ENCODE results near the gene PMPCA. TPM values are rescaled to one million over a fixed set of nuclear protein-coding genes. Genes with fewer than 3 reads are reported as not detected.
A peak's percentile ranks its signal among the peaks of the same experiment; 100 is the strongest.

The PMPCA gene
- total RNA-seq, 2 donors from 2014 or later, result 82.7 to 85.4 TPM

DNA sequence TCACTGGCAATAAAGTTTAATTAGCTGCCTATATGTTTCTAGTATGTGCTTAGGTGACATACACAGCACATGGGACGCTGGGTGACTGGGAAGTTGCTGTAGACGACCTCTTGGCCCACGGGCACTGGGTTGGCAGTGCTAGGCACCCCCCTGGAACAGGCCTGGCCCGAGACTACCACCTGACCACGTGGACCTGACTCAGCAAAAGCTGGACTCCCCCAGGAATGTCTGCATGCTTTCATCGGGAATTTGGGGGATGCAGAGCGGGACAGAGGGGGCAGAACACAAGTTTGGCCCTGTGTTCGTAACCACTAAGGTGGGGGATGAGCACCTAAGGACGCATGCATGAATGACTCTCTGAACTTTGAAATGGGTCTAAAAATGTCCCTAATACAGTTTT lies 45.8 kb downstream of the PMPCA start:
- H3K27me3 Mint-ChIP-seq (ENCODE audit: insufficient read depth), result no peaks in the 10 kb centered on the region
- peaks cover 77% of the 10 kb centered on the region for H3K36me3 Mint-ChIP-seq (ENCODE audit: low read depth)
- DNase-seq, result no peak
- H3K4me1 Mint-ChIP-seq, result no peaks in the 10 kb centered on the region
- TF ChIP-seq CTCF (conservative IDR thresholded peaks at IDR 0.05), result no peak
- no peak overlapping the region for H3K4me3 ChIP-seq (ENCODE audit: low read length)
- WGBS, 2 experiments (ENCODE audit: insufficient coverage in 1 of 2, insufficient read length in 1 of 2), result 95 to 97% methylated on average over 6 to 9 of the region's 9 CpGs
- no peak overlapping the region for H3K27ac ChIP-seq (ENCODE audit: low read depth, low read length)
- H3K27me3 ChIP-seq (ENCODE audit: control insufficient read depth, insufficient read depth, low read length, poor library complexity, severe bottlenecking), result no peaks in the 10 kb centered on the region
- H3K4me1 ChIP-seq (ENCODE audit: control insufficient read depth, insufficient read depth, low read length), result no peaks in the 10 kb centered on the region
- no peak overlapping the region for H3K9ac ChIP-seq (ENCODE audit: extremely low read depth, low read length, poor library complexity, severe bottlenecking)
- H3K4me3 Mint-ChIP-seq, result no peak overlapping the region
- H3K36me3 ChIP-seq (ENCODE audit: control insufficient read depth, insufficient read depth, low read length), result peaks cover 82% of the 10 kb centered on the region
- H3K9me3 ChIP-seq (ENCODE audit: control insufficient read depth, low read length), result no peaks in the 10 kb centered on the region
- H3K9me3 Mint-ChIP-seq, result no peaks in the 10 kb centered on the region
- H3K27ac Mint-ChIP-seq, result no peak overlapping the region

- Histone ChIP-seq H3K27ac (ENCODE audit: low read depth, low read length) (no peak overlapping the region), H3K9ac (ENCODE audit: extremely low read depth, low read length, poor library complexity, severe bottlenecking) (no peak overlapping the region), H3K9me3 (ENCODE audit: control insufficient read depth, low read length) (no peaks in the 10 kb centered on the region), H3K4me3 (ENCODE audit: low read length) (no peak overlapping the region), H3K36me3 (ENCODE audit: control insufficient read depth, insufficient read depth, low read length) (peaks cover 81% of the 10 kb centered on the region), H3K4me1 (ENCODE audit: control insufficient read depth, insufficient read depth, low read length) (no peaks in the 10 kb centered on the region), H3K27me3 (ENCODE audit: control insufficient read depth, insufficient read depth, low read length, poor library complexity, severe bottlenecking) (no peaks in the 10 kb centered on the region)
- Mint-ChIP-seq H3K27ac (no peak overlapping the region), H3K27me3 (ENCODE audit: insufficient read depth) (no peaks in the 10 kb centered on the region), H3K4me3 (no peak overlapping the region), H3K9me3 (no peaks in the 10 kb centered on the region), H3K4me1 (no peaks in the 10 kb centered on the region), H3K36me3 (ENCODE audit: low read depth) (peaks cover 79% of the 10 kb centered on the region)
- TF ChIP-seq CTCF (conservative IDR thresholded peaks at IDR 0.05), result no peak
- 97 to 98% methylated on average over 24 of the region's 24 CpGs for WGBS, 2 experiments (ENCODE audit: insufficient coverage in 1 of 2, insufficient read length in 1 of 2)
- DNase-seq, result no peak
Observed at GRCh38 chr9:136457326-136457725, 46.9 kb downstream of the PMPCA start.

- Histone ChIP-seq H3K9me3 (ENCODE audit: control insufficient read depth, low read length) (no peaks in the 10 kb centered on the region), H3K36me3 (ENCODE audit: control insufficient read depth, insufficient read depth, low read length) (peaks cover 86% of the 10 kb centered on the region), H3K27ac (ENCODE audit: low read depth, low read length) (no peak overlapping the region), H3K4me3 (ENCODE audit: low read length) (no peak overlapping the region), H3K9ac (ENCODE audit: extremely low read depth, low read length, poor library complexity, severe bottlenecking) (no peak overlapping the region), H3K27me3 (ENCODE audit: control insufficient read depth, insufficient read depth, low read length, poor library complexity, severe bottlenecking) (no peaks in the 10 kb centered on the region), H3K4me1 (ENCODE audit: control insufficient read depth, insufficient read depth, low read length) (no peaks in the 10 kb centered on the region)
- peaks cover 85% of the 10 kb centered on the region for H3K36me3 Mint-ChIP-seq (ENCODE audit: low read depth)
- 93% methylated on average over 25 to 28 of the region's 28 CpGs for WGBS, 2 experiments (ENCODE audit: insufficient coverage in 1 of 2, insufficient read length in 1 of 2)
- DNase-seq, result no peak
- no peaks in the 10 kb centered on the region for H3K9me3 Mint-ChIP-seq
- no peaks in the 10 kb centered on the region for H3K27me3 Mint-ChIP-seq (ENCODE audit: insufficient read depth)
- no peaks in the 10 kb centered on the region for H3K4me1 Mint-ChIP-seq
- H3K27ac Mint-ChIP-seq, result peak overlapping the region; percentile 76
- H3K4me3 Mint-ChIP-seq, result no peak overlapping the region
- TF ChIP-seq CTCF (conservative IDR thresholded peaks at IDR 0.05), result no peak
Observed at GRCh38 chr9:136459425-136459824, 49.0 kb downstream of the PMPCA start.
